ENCODE measurements around the gene CABP1. TPM values are rescaled to one million over a fixed set of nuclear protein-coding genes. Genes with fewer than 3 reads are reported as not detected.

Gene CABP1
- total and polyA plus RNA-seq, 2 of the 13 experiments (the other 11 are each of a cell fraction or from before 2014, with no cell fraction given), result not detected

DNA sequence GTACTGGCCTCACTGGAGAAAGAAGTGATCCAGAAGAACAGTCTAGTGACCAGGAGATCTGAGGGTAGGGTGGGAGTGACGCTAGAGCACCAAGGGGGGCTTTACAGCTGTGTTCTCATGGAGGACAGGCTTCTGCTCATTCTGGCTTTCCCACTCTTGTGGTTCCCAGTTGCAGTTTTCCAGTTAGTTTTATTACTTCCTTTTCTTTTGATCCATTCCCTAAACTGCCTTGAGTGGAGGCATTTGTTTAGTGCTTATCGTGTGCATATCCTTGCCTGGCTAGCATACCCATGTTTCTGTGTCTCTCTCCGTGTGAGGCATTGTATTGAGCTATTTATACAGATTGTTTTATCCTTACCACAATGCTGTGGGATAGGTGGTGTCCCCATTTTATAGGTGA is 50.6 kb downstream of the CABP1 start:
- no peak overlapping the region for H2AFZ ChIP-seq (ENCODE audit: low read length)
- intact Hi-C loops (cut with micrococcal nuclease; ENCODE audit: unreplicated experiment) (no loop called here), in situ Hi-C loops (cut with HindIII; ENCODE audit: extremely low pct_ligation_motif_present, low pct_unique_long_range_greater_than_20kb) (no loop called here)
- H3K27ac ChIP-seq (ENCODE audit: extremely low read length, insufficient read depth, low read length), result peak overlapping the region; percentile 72
- peak overlapping the region; percentile 86 for H3K4me2 ChIP-seq (ENCODE audit: low read depth, low read length)
- no peaks in the 10 kb centered on the region for H3K9me3 ChIP-seq (ENCODE audit: low read length)
- peaks cover 82% of the 10 kb centered on the region for H3K79me2 ChIP-seq (ENCODE audit: insufficient read depth, low read length)
- BruUV-seq (replicated peaks), result no TSS peak
- TF ChIP-seq, protein P1, sequence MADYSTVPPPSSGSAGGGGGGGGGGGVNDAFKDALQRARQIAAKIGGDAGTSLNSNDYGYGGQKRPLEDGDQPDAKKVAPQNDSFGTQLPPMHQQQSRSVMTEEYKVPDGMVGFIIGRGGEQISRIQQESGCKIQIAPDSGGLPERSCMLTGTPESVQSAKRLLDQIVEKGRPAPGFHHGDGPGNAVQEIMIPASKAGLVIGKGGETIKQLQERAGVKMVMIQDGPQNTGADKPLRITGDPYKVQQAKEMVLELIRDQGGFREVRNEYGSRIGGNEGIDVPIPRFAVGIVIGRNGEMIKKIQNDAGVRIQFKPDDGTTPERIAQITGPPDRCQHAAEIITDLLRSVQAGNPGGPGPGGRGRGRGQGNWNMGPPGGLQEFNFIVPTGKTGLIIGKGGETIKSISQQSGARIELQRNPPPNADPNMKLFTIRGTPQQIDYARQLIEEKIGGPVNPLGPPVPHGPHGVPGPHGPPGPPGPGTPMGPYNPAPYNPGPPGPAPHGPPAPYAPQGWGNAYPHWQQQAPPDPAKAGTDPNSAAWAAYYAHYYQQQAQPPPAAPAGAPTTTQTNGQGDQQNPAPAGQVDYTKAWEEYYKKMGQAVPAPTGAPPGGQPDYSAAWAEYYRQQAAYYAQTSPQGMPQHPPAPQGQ (CRISPR knock-in tag; IDR thresholded peaks at IDR 0.05; ENCODE audit: borderline replicate concordance), result no peak
- TF ChIP-seq SMARCC2 (IDR thresholded peaks at IDR 0.05), result no peak
- 69% methylated on average over 3 of the region's 3 CpGs for WGBS (ENCODE audit: low lambda C conversion rate)
- H3K4me3 ChIP-seq (replicated peaks in 1 of 3; ENCODE audit: insufficient read depth in 1 of 3, low read depth in 2 of 3, low read length in 3 of 3), result no peak overlapping the region
- H4K20me1 ChIP-seq (ENCODE audit: insufficient read depth, low read length), result peaks cover 40% of the 10 kb centered on the region
- H3K9ac ChIP-seq (ENCODE audit: insufficient read depth, low read depth, low read length), result no peak overlapping the region
- FAIRE-seq (no peak), ATAC-seq (no peak), DNase-seq (ENCODE audit: low spot score) (no peak)
- peaks cover 8 to 29% of the 10 kb centered on the region in 2 experiments for H3K36me3 ChIP-seq (replicated peaks in 1 of 2; ENCODE audit: control insufficient read depth in 1 of 2, insufficient read depth in 2 of 2, low read length in 2 of 2)
- CTCF ChIA-PET (ENCODE audit: low intra/inter-chr PET ratio, low total read pairs), result no interaction called here
- H3K4me1 ChIP-seq (ENCODE audit: insufficient read depth, low read length), result peaks cover 55% of the 10 kb centered on the region
- POLR2A ChIA-PET, result no interaction called here
- H3K27me3 ChIP-seq (ENCODE audit: control insufficient read depth in 1 of 2, insufficient read depth in 2 of 2, low read length in 2 of 2), result no peaks in the 10 kb centered on the region

DNA sequence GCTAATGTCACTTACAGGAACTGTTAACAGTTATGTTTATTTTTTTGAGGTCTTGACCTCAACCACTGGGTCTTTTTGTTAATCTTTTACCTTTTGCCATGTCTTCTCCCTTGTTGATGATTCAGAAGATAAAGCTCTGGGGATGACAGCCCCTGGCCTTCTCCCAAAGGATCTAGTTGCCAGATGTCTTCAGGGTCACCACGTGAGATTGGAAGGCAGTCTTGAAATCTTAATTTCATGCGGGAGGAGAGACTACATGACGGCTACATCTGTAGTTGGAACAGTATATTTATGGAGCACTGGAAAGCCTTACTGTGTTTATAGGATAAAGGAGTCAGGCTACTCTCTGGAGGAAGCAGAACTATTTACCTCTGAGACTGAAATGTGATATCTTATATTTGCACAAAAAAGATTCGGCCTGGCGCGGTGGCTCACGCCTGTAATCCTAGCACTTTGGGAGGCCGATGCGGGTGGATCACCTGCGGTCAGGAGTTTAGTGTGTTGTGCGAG is 52.2 kb downstream of the CABP1 start:
- peak; percentile 70 for DNase-seq (ENCODE audit: low spot score)
- in situ Hi-C loops (cut with HindIII; ENCODE audit: extremely low pct_ligation_motif_present, low pct_unique_long_range_greater_than_20kb), result no loop called here
- Histone ChIP-seq H3K4me2 (ENCODE audit: low read depth, low read length) (peak overlapping the region; percentile 86), H3K79me2 (ENCODE audit: insufficient read depth, low read length) (peaks cover 76% of the 10 kb centered on the region), H4K20me1 (ENCODE audit: insufficient read depth, low read length) (peaks cover 40% of the 10 kb centered on the region), H2AFZ (ENCODE audit: low read length) (no peak overlapping the region), H3K4me1 (ENCODE audit: insufficient read depth, low read length) (peaks cover 54% of the 10 kb centered on the region), H3K9ac (ENCODE audit: insufficient read depth, low read depth, low read length) (no peak overlapping the region; the same call in 1 of the 2 replicates), H3K27me3 (ENCODE audit: control insufficient read depth in 1 of 2, insufficient read depth in 2 of 2, low read length in 2 of 2) (no peaks in the 10 kb centered on the region), H3K9me3 (ENCODE audit: low read length) (no peaks in the 10 kb centered on the region), H3K36me3 (replicated peaks in 1 of 2; ENCODE audit: control insufficient read depth in 1 of 2, insufficient read depth in 2 of 2, low read length in 2 of 2) (peaks cover 18 to 45% of the 10 kb centered on the region in 2 experiments), H3K4me3 (replicated peaks in 1 of 3; ENCODE audit: insufficient read depth in 1 of 3, low read depth in 2 of 3, low read length in 3 of 3) (peak overlapping the region in 1 of 3 experiments; percentile 15; a peak in 1 of 6 replicates), H3K27ac (ENCODE audit: extremely low read length, insufficient read depth, low read length) (peak overlapping the region; percentile 72)
- POLR2A ChIA-PET, result interaction anchor here (0.6 to 1.5 kb wide), 5 partner anchors 8 to 288 kb away, joined by 3 to 8 read pairs (median 4); partner anchors contain the start of gene UNC119B
- peak; percentile 96 for FAIRE-seq
- peak; percentile 51 for ATAC-seq
- CTCF ChIA-PET (ENCODE audit: low intra/inter-chr PET ratio, low total read pairs), result no interaction called here
- 42% methylated on average over 11 of the region's 11 CpGs for WGBS (ENCODE audit: low lambda C conversion rate)
- no TSS peak for BruUV-seq (replicated peaks)
- intact Hi-C loops (cut with micrococcal nuclease; ENCODE audit: unreplicated experiment), result no loop called here
- peak; percentile 93 for TF ChIP-seq SOX5 (CRISPR knock-in tag; IDR thresholded peaks at IDR 0.05; ENCODE audit: borderline replicate concordance)
- peak; percentile 58 for TF ChIP-seq BCL6 (CRISPR knock-in tag; IDR thresholded peaks at IDR 0.05)
- no peak for TF ChIP-seq SOX13 (IDR thresholded peaks at IDR 0.05)
- peak in 1 of 2 experiments; percentile 95; a peak in 2 of 4 replicates for TF ChIP-seq SOX13 (CRISPR knock-in tag; conservative IDR thresholded peaks at IDR 0.05 in 1 of 2, IDR thresholded peaks at IDR 0.05 in 1 of 2)
- peak; percentile 44; the same call in 1 of the 3 replicates for TF ChIP-seq MXI1 (IDR thresholded peaks at IDR 0.05; ENCODE audit: borderline replicate concordance, low read depth, low read length)
- TF ChIP-seq ZBTB20 (CRISPR knock-in tag; IDR thresholded peaks at IDR 0.05; ENCODE audit: borderline replicate concordance, low read depth), result no peak
- TF ChIP-seq, protein P2, sequence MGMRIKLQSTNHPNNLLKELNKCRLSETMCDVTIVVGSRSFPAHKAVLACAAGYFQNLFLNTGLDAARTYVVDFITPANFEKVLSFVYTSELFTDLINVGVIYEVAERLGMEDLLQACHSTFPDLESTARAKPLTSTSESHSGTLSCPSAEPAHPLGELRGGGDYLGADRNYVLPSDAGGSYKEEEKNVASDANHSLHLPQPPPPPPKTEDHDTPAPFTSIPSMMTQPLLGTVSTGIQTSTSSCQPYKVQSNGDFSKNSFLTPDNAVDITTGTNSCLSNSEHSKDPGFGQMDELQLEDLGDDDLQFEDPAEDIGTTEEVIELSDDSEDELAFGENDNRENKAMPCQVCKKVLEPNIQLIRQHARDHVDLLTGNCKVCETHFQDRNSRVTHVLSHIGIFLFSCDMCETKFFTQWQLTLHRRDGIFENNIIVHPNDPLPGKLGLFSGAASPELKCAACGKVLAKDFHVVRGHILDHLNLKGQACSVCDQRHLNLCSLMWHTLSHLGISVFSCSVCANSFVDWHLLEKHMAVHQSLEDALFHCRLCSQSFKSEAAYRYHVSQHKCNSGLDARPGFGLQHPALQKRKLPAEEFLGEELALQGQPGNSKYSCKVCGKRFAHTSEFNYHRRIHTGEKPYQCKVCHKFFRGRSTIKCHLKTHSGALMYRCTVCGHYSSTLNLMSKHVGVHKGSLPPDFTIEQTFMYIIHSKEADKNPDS (CRISPR knock-in tag; IDR thresholded peaks at IDR 0.05), result no peak
- TF ChIP-seq SAP130 (CRISPR knock-in tag; IDR thresholded peaks at IDR 0.05; ENCODE audit: low read depth), result peak; percentile 92
- TF ChIP-seq CC2D1A (CRISPR knock-in tag; IDR thresholded peaks at IDR 0.05), result no peak
- peak; percentile 52; the same call in 1 of the 2 replicates for TF ChIP-seq CREM (IDR thresholded peaks at IDR 0.05)
- TF ChIP-seq CREM (CRISPR knock-in tag; IDR thresholded peaks at IDR 0.05), result no peak
- TF ChIP-seq NR2F6 (IDR thresholded peaks at IDR 0.05), result peak; percentile 83
- peak; percentile 82 for TF ChIP-seq NR2F6 (CRISPR knock-in tag; IDR thresholded peaks at IDR 0.05)
- TF ChIP-seq HDAC2 (CRISPR knock-in tag; IDR thresholded peaks at IDR 0.05), result peak; percentile 44; the same call in 1 of the 2 replicates
- no peak for TF ChIP-seq FOXP1 (IDR thresholded peaks at IDR 0.05)
- peak; percentile 59; the same call in 1 of the 2 replicates for TF ChIP-seq FOXP1 (CRISPR knock-in tag; IDR thresholded peaks at IDR 0.05)
